Fibroblast of lung (primary cell): ENCODE data around the gene NUFIP2.

Experiments used
- EZH2 ChIP-seq: IDR thresholded peaks from 2 replicates; pipeline ENCODE4 v1.5.1; 2012; ENCODE audit warnings: low read length, control low read depth, mild to moderate bottlenecking; ENCODE audit errors: missing control alignments
- TF ChIP-seq, protein P1 (sequence below), 2 donors: IDR thresholded peaks in 1 of 2; conservative IDR thresholded peaks in 1 of 2; 1 replicate in 1 of 2; 2 replicates in 1 of 2; pipeline ENCODE4 v1.5.1; 2011 to 2012; ENCODE audit warnings: low read length in 2 of 2, control low read depth in 1 of 2, inconsistent platforms in 1 of 2, low read depth in 1 of 2, mild to moderate bottlenecking in 1 of 2

DNA sequence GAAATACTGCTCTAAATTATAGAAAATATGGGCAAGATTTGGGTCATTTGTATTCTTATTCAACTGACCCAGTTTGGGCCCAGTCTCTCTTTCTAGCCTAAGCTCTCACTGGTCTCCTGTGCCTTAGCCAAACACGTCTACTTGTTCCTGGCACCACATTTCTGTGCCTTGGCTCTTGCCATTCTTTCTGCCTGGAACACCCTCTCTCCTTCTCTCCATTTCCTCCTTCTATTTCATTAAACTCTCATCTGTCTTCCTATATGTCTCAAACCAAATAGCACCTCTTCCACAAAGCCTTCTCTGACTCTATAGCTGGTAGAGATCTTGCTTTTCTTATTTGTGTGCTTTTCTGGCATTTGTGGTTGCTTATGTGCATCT, 37.7 kb upstream of the NUFIP2 start:
- TF ChIP-seq, protein P1, sequence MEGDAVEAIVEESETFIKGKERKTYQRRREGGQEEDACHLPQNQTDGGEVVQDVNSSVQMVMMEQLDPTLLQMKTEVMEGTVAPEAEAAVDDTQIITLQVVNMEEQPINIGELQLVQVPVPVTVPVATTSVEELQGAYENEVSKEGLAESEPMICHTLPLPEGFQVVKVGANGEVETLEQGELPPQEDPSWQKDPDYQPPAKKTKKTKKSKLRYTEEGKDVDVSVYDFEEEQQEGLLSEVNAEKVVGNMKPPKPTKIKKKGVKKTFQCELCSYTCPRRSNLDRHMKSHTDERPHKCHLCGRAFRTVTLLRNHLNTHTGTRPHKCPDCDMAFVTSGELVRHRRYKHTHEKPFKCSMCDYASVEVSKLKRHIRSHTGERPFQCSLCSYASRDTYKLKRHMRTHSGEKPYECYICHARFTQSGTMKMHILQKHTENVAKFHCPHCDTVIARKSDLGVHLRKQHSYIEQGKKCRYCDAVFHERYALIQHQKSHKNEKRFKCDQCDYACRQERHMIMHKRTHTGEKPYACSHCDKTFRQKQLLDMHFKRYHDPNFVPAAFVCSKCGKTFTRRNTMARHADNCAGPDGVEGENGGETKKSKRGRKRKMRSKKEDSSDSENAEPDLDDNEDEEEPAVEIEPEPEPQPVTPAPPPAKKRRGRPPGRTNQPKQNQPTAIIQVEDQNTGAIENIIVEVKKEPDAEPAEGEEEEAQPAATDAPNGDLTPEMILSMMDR (conservative IDR thresholded peaks at IDR 0.05 in 1 of 2, IDR thresholded peaks at IDR 0.05 in 1 of 2; ENCODE audit: low read depth in 1 of 2, low read length in 2 of 2) = no peak
- TF ChIP-seq EZH2 = no peak
